Neutrophil (primary cell): Measurements from ENCODE around the gene ZNF350.

Experiments used
- H3K27ac ChIP-seq: fragments of 200-600 bp; sonication (generic); 2 replicates; pipeline ENCODE4 v1.5.1; 2016; ENCODE audit warnings: mild to moderate bottlenecking, moderate library complexity
- H3K27me3 ChIP-seq: fragments of 200-600 bp; sonication (generic); 2 replicates; pipeline ENCODE4 v1.6.0; 2016; ENCODE audit warnings: mild to moderate bottlenecking
- H3K36me3 ChIP-seq: fragments of 200-600 bp; sonication (generic); 2 replicates; pipeline ENCODE4 v1.5.1; 2017
- H3K4me1 ChIP-seq, 2 experiments: fragments of 200-600 bp in 1 of 2; sonication (generic) in 1 of 2; 1 replicate in 1 of 2; 2 replicates in 1 of 2; pipeline versions ENCODE4 v1.5.1 to v1.6.1; 2013 to 2016; ENCODE audit warnings: low read depth in 1 of 2, low read length in 1 of 2, mild to moderate bottlenecking in 1 of 2, moderate library complexity in 1 of 2; ENCODE audit not compliant: control insufficient read depth in 1 of 2, insufficient read depth in 1 of 2
- H3K4me3 ChIP-seq, 2 experiments: fragments of 200-600 bp in 1 of 2; sonication (generic) in 1 of 2; 1 replicate in 1 of 2; 2 replicates in 1 of 2; pipeline ENCODE4 v1.5.1; 2013 to 2016; ENCODE audit warnings: low read depth in 1 of 2, low read length in 1 of 2, mild to moderate bottlenecking in 1 of 2, moderate library complexity in 1 of 2
- H3K9me3 ChIP-seq: fragments of 200-600 bp; sonication (generic); 2 replicates; pipeline ENCODE4 v1.5.1; 2016
- TF ChIP-seq, protein P1 (sequence below): fragments of 200-600 bp; sonication (generic); IDR thresholded peaks from 2 replicates; pipeline ENCODE4 v1.5.1; 2016; ENCODE audit warnings: antibody characterized with exemption

ZNF350 gene

DNA sequence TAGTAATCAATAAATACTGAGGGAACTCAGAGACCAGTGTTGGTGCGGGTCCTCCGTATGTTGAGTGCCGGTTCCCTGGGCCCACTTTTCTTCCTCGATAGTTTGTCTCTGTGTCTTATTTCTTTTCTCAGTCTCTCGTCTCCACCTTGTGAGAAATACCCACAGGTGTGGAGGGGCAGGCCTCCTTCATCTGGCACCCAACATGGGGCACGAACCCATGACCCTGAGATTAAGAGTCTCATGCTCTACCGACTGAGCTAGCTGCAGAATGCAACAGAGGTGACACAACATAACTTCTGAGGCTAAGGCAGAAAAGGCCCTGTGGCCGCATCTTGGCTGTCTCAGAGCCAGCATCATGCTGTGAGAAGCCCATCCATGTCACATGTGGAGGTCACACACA is 64.7 kb downstream of the ZNF350 start:
- H3K4me3 ChIP-seq, result no peak overlapping the region
- H3K27ac ChIP-seq, result no peak overlapping the region
- peaks cover 44% of the 10 kb centered on the region for H3K9me3 ChIP-seq
- peaks cover 0 to 7% of the 10 kb centered on the region in 2 experiments for H3K4me1 ChIP-seq
- no peaks in the 10 kb centered on the region for H3K27me3 ChIP-seq
- H3K36me3 ChIP-seq, result no peaks in the 10 kb centered on the region
- TF ChIP-seq, protein P1, sequence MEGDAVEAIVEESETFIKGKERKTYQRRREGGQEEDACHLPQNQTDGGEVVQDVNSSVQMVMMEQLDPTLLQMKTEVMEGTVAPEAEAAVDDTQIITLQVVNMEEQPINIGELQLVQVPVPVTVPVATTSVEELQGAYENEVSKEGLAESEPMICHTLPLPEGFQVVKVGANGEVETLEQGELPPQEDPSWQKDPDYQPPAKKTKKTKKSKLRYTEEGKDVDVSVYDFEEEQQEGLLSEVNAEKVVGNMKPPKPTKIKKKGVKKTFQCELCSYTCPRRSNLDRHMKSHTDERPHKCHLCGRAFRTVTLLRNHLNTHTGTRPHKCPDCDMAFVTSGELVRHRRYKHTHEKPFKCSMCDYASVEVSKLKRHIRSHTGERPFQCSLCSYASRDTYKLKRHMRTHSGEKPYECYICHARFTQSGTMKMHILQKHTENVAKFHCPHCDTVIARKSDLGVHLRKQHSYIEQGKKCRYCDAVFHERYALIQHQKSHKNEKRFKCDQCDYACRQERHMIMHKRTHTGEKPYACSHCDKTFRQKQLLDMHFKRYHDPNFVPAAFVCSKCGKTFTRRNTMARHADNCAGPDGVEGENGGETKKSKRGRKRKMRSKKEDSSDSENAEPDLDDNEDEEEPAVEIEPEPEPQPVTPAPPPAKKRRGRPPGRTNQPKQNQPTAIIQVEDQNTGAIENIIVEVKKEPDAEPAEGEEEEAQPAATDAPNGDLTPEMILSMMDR, result no peak

DNA sequence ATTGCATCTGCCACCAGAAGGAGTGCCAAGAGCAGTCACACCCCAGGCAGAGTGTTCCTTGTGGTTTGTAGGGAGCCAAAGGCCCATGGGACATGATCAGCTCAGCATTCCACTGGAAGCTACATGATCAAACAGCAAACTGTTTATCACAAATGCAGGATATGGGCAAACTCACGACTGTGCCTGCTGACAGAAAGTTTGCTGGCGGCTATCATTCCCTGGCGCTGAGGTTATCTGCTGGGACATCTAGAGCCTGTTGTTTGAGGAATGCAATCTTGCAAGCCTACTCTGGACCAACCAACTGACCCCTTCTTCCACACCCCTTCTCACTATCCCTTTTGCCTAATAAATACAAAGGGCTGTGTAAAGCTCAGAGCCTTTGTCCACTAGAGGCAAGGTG is 67.0 kb downstream of the ZNF350 start:
- Histone ChIP-seq H3K4me3 (no peak overlapping the region), H3K9me3 (peaks cover 60% of the 10 kb centered on the region), H3K4me1 (no peaks in the 10 kb centered on the region), H3K27me3 (no peaks in the 10 kb centered on the region), H3K36me3 (no peaks in the 10 kb centered on the region), H3K27ac (no peak overlapping the region)
- TF ChIP-seq, protein P1, result no peak

DNA sequence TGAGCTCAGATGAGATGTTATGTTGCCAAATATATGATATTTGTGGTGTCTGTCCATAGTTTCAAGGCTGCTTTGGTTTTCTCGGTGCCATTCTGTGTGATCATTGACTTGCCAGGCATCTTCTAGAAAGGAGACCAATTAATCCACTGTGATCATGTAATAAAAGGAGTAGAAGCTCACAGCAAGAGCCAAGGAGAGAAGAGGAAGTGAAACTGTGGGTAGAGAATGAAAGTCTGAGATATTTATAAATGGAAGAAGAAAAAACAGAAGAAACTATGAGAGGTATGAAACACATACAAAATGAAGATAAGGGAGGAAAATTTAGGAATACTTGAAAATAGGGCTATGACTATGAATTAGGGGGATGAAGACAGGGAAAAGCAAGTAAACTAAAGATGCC is 70.5 kb downstream of the ZNF350 start:
- Histone ChIP-seq H3K4me3 (no peak overlapping the region), H3K36me3 (no peaks in the 10 kb centered on the region), H3K9me3 (peaks cover 41% of the 10 kb centered on the region), H3K27me3 (no peaks in the 10 kb centered on the region), H3K27ac (no peak overlapping the region), H3K4me1 (no peaks in the 10 kb centered on the region)
- TF ChIP-seq, protein P1, result no peak

DNA sequence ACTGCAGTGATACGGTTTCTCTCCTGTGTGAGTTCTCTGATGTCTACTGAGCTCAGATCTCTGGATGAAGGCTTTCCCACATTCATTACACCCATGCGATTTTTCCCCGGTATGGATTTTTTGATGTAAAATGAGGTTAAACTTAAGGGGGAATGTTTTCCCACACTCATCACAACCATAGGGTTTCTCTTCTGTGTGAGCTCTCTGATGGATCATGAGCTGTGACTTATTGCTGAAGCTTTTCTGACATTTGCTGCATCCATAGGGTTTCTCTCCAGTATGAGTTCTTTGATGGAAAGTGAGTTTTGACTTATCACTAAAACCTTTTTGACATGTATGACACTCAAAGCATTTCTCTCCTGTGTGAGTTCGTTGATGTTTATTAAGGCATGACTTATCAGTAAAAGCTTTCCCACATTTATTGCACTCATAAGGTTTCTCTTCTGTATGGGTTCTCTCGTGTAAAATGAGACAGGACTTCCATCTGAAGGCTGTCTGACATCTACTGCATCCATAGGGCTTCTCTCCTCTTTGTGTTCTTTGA is 71.2 kb downstream of the ZNF350 start:
- Histone ChIP-seq H3K36me3 (no peaks in the 10 kb centered on the region), H3K27ac (no peak overlapping the region), H3K4me1 (no peaks in the 10 kb centered on the region), H3K4me3 (no peak overlapping the region), H3K27me3 (no peaks in the 10 kb centered on the region), H3K9me3 (peaks cover 34% of the 10 kb centered on the region)
- TF ChIP-seq, protein P1, result no peak
